T47D (cell line): ENCODE data around the gene COMMD7.
"Not testable (repeated sequence)": the region's sequence is repeated elsewhere in the genome, so short reads cannot be mapped to it uniquely, and the experiment has no call there.

ENCODE experiments used
- DNase-seq, 2 experiments: peaks; one replicate each; pipeline versions ENCODE4 v3.0.0 to v3.0.0-alpha.2; 2011 to 2012; ENCODE audit warnings: low read depth in 1 of 2, low spot score in 1 of 2
- JUND ChIP-seq: IDR thresholded peaks from 2 replicates; pipeline ENCODE4 v1.6.1; 2012; ENCODE audit warnings: low read depth
- in situ Hi-C: cut with HindIII; loops from 2 replicates; pipeline ENCODE4 v1.10.0; 2016; ENCODE audit warnings: low sequenced_read_pairs, low pct_unique_long_range_greater_than_20kb

Gene COMMD7

DNA sequence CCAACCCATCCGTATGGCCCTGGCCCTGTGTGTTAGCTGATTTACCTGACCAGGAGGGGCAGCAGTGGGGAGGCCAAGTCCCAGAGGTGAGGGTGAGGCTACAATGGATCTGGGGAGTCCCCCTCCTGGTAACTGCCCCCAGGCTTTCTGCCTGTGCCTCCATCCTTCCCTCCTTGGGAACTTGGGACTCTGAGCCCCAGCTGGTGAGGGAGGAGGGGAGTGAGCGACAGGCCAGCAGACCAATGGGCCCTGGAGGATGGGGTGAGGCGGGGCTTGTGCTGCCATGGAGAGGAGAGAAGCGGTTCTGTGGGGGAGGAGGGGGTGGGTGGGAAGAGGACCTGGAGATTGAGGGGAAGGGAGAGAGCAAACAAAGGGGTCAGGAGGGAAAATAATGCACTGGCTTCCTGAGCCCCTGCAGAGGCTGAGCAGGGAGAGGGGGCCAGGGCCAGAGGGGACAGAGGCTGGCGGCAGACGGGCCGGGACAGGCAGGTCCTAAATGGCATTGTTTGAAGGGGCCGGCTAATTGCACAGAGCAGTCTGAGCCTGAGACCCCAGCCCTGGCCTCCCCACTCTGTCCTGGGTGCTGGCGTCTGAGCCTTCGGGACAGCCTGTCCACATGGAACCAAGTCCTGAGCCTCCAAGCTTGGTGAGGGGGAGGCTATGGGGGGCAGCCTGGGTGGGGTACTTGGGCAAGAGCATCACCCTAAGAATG lies 36.4 kb upstream of the COMMD7 start:
- DNase-seq, result no peak
- in situ Hi-C loops, result no loop called here
- no peak for TF ChIP-seq JUND

DNA sequence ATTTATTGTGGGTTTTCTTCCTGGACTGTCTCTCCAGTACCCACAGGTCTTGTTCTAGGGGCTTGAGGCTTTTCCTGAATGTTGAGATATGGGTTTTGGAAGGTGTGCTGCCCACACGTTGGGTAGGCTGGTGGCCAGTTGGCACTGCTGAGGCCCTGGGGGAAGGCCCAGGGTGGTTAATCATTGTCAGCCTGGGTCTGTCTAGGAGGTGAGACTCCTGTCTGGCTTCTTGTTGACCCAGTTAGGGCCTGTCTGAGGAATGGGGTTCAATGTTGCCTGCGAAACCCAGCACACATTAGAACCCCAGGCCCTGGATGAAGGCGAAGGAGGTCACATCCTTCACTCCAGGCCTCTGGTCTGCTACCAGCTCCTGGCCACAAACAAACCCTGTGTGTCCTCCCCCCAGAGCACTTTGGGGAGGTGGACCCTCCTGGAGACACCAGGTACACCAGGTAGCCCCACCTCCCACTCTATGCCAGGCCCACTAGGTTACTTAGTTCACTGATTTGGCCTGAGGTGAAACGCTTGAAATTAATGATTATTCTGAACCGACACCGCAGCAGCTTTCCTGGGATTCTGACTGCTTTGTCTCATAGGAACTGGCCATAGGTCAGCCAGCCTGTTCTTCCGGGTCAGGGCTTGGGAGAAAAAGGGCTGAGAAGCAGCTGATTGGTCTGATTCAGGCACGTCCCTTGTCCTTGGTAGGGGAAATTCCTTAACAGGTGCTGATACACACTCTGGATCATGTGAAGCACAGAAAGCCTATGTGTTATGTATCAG lies 34.1 kb upstream of the COMMD7 start:
- DNase-seq, result no peak
- in situ Hi-C loops, result no loop called here
- no peak for TF ChIP-seq JUND

DNA sequence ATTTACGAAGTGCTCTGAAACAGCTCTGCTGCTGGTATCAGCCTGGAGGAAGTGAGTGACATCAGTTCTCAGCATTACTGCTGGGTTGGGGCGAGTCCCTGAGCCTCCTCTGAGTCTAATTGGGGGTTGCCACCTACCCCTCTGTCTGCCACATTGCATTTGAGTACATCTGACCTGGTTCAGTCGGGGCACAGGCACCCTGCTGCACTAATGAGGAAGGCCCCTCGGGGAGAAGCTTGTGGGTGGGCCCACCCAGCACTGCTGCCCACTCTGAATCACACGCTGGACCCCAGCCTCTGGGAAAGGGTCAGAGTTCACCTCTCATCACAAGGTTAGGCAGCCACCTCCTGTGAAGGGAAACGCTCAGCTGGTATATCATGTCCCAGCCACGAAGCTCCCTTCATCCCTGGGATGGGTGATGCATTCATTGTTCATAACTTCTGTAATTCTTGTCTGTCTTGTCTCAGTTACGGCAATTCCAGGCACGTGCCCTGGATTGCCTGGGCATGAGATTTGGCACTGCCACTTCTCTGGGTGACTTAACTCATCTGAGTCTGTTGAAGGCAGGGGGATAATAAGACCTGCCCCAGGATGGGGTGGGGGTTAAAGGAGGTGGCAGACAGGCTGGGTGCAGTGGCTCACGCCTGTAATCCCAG lies 32.2 kb upstream of the COMMD7 start:
- in situ Hi-C loops, result no loop called here
- no peak for TF ChIP-seq JUND
- no peak for DNase-seq

DNA sequence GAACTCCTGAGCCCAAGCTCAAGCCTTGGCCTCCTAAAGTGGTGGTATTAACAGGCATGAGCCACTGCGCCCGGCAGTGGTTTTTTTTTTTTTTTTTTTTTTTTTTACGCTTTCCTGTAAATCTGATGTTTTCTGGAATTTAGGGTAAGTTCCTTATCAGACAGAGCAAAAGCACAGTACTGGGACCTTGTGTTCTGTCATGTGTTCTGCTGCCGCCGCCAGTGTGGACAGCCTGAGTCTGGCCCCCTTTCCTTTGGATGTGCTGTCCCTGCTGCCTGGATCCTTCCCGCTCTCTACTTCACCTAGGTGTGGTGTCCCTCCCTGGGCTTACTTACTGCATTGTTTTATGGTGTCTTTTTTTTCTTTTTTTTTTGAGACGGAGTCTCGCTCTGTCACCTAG lies 30.6 kb upstream of the COMMD7 start:
- in situ Hi-C loops, result no loop called here
- TF ChIP-seq JUND, result no peak
- no peak for DNase-seq

DNA sequence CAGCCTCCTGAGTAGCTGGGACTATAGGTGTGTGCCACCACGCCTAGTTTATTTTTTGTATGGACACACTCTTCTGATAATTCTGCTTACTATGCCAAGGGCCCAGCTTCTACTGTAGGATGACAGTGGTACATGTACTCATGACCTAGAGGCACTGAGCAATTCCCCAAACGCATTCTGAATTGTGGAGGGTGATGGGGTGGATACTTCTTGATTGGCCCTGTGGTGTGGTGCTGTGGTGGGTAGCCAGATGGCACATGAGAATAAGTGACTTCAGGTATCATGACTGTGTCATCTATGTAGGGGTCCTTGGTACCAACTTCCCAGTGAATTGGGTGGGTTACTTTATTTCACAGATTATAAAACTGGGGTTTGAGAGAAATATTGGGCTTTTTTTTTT lies 30.0 kb upstream of the COMMD7 start:
- TF ChIP-seq JUND, result no peak
- in situ Hi-C loops, result no loop called here
- DNase-seq, result no peak

DNA sequence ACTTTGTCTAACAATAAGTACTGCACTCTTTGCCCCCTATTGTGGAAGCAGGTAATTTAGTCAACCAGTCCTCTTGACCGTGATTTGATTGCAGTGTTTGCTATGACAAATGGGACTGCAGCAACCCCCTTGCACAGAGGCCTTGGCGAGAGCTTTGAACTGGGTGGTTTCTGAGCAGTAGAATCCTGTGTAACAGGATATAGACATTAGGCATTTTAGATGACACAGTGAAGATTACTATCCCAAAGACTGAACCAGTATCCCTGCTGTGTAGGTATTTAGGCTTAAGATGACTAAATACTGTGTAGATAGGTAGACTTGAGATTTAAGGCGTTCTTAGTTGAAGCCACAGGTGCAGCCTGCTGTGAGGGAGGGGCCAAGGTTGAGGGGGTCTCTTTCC lies 28.8 kb upstream of the COMMD7 start:
- TF ChIP-seq JUND, result no peak
- in situ Hi-C loops, result no loop called here
- peak in 1 of 2 experiments; percentile 41 for DNase-seq

DNA sequence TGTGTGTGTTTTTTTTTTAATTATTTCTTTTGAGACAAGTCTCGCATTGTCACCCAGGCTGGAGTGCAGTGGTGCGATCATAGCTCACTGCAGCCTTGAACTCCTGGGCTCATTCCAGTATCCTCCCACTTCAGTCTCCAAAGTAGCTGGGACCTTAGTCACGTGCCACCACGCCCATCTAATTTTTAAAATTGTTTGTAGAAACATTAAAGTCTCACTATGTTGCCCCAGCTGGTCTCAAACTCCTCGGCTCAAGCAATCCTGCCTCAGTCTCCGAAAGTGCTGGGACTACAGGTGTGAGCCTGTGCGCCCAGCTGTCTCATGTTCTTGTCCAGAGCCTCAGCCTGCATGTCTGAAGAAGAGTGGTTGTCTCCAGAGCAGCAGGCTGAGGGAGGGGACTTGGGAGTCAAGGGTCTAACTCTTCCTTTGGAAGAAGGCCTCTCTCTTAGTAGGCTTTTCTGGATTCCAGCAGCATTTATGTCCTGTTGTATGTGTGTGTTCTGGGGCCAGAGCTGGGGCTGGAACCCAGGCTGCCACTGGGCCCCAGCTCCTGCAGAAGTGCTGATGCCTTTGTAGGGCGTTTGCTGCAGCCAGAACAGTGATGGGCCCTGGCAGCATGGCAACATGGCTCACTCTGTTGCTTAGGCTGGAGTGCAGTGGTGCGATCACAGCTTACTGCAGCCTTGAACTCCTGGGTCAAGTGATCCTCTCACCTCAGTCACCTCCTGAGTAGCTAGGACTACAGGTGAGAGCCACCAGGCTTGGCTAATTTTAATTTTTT lies 24.3 kb upstream of the COMMD7 start:
- in situ Hi-C loops, result no loop called here
- no peak for DNase-seq

DNA sequence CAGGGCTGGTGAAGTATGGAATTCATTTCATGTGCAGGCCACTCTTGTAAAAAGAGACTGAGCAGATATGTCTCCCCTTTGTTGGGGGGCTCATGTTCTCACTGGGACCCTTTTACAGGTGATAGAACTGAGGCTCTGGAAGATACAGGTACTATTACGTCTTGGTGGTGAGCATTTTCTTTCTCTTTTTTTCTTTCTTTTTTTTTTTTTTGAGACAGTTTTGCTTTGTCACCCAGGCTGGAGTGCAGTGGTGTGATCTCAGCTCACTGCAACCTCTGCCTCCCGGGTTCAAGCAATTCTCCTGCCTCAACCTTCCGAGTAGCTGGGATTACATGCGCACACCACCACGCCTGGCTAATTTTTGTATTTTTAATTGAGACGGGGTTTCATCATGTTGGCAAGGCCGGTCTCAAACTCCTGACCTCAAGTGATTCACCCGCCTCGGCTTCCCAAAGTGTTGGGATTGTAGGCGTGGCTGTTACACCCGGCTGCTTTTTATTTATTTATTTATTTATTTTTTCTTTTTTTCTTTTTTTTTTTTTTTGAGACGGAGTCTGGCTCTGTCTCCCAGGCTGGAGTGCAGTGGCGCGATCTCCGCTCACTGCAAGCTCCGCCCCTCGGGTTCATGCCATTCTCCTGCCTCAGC lies 22.1 kb upstream of the COMMD7 start:
- in situ Hi-C loops, DNase-seq: not testable (repeated sequence)

More for the DNA sequence above, 24.3 kb upstream of the COMMD7 start:
- TF ChIP-seq JUND, result no peak

DNA sequence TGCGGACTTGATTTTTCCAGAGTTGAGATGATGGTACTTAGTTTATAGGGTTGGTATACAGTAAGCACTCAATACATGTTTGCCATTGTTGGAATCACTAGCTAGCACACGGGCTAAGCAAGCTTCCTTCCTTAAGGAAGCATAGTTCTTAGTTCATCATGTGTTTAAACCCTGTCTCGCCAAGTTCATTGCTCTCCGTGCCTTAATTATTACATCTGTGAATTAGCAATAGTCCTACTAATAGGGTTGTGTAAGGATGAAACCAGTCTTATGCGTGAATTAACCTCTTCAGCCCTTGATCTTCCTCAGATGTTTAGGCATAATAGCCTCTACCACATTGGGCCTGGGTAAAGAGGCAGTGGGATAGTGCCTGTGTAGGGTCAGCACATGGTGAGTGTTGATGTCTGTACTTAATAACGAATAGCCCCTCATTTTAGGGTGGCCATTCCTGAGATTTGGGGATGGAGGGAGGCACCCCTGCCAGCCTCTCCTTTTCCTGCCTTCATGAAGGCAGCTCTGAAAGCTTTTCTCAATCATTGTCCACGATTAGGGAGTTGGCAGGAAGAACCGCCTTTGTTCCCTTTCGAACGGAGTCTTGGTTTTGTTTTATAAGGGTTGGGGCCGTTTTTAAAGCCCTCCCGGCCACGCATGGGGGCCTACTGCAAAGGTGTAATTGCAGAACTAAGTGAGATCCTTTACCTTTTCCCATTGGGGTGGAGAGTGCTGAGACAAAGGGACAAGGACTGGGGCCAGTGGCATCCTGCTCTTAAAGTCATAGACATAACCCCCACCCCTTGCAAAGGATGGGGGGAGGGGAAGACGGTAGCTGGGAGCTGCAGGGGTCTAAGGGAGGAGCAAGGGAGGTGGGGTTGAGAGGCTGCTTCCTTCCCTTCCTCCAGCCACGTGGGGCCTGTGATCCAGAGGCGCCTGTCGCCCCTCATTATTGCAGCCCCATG lies 21.0 kb upstream of the COMMD7 start:
- in situ Hi-C loops, result no loop called here
- no peak for TF ChIP-seq JUND
- no peak for DNase-seq

DNA sequence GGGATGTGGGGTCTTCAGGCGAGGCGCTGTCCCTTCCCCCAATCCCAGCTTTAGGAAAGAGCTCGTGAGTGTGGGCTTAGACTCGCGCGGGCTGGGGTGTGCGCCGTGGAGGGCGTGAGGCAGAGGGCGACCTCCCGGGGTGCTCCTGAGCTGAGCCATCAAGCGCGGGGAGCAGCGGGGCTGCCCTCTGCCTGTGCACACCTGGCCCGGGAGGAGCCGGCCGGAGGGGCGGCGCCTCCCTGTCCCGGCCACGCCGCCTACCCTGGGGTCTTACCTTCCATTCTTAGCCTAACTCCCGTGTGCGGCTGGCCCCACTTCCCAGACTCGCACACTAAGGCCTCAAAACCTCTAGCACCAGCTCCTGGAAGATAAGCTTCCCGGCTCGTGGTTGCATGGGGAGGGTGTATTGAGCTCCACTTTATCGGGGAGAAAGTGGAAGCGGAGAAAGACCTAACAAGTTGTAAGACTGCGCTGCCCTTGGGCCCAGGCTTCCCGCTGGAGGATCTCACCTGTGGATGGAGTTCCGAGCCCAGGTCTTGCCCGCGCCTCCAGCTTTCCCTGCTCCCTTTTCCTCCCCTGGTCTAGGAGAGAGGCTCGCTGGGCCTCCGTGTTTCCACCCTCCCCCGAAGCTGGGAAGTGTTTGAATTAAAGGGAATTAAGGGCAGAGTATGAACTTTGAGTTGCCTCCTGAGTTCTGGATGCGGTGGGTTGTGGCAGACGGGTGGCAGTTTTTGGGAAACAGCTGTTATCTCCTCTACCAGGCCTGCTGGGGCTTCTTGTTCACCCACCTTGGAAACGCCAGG lies 20.1 kb upstream of the COMMD7 start:
- no peak for TF ChIP-seq JUND
- DNase-seq, result peak in 1 of 2 experiments; percentile 56
- in situ Hi-C loops, result no loop called here

DNA sequence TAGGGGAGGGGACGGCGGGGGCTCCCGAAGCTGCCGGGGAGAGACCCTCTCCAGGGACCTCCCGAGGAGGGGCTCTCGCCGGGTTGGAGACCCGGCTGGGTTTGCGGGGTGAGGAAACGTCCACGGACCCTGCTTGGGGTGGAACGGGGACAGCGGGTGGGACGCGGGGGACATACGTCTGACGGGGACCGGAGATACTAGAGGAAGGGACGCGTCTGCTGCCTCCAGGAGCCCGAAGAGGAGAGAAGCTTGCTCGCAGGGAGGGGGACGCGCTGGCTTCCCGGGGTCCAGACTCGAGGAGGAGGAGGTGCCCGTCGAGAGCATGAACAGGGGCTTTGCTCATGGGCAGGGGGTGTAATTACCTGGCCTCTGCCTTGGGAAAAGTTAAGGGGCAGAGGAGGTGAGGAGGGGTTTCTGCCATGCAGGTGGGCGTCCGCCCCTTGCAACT lies 19.5 kb upstream of the COMMD7 start:
- no peak for TF ChIP-seq JUND
- DNase-seq, result peak in 1 of 2 experiments; percentile 48
- in situ Hi-C loops, result no loop called here
